Measurements from ENCODE around the gene RASA3. TPM values are rescaled to one million over a fixed set of nuclear protein-coding genes. Genes with fewer than 3 reads are reported as not detected.
"Not testable (repeated sequence)": the region's sequence is repeated elsewhere in the genome, so short reads cannot be mapped to it uniquely, and the experiment has no call there.

RASA3 gene
- total RNA-seq, 2 experiments from 2014 or later, result 3.6 to 17.9 TPM

GRCh38 chr13:114099191-114099590 is 33.2 kb downstream of the RASA3 start:
- H3K9me2 ChIP-seq (ENCODE audit: insufficient read depth, low read length), result no peaks in the 10 kb centered on the region
- CTCF ChIA-PET (ENCODE audit: unreplicated experiment), result interaction anchor here (1.0 kb wide), 1 partner anchor 56 kb away, joined by 3 read pairs; no protein-coding TSS in a partner anchor
- BruUV-seq (replicated peaks), result no TSS peak
- H3K36me3 ChIP-seq (ENCODE audit: insufficient read depth, low read length), result no peaks in the 10 kb centered on the region
- no peak for DNase-seq (ENCODE audit: low spot score)
- H3K79me2 ChIP-seq (ENCODE audit: insufficient read depth, low read depth, low read length), result no peaks in the 10 kb centered on the region
- TF ChIP-seq, protein P1, sequence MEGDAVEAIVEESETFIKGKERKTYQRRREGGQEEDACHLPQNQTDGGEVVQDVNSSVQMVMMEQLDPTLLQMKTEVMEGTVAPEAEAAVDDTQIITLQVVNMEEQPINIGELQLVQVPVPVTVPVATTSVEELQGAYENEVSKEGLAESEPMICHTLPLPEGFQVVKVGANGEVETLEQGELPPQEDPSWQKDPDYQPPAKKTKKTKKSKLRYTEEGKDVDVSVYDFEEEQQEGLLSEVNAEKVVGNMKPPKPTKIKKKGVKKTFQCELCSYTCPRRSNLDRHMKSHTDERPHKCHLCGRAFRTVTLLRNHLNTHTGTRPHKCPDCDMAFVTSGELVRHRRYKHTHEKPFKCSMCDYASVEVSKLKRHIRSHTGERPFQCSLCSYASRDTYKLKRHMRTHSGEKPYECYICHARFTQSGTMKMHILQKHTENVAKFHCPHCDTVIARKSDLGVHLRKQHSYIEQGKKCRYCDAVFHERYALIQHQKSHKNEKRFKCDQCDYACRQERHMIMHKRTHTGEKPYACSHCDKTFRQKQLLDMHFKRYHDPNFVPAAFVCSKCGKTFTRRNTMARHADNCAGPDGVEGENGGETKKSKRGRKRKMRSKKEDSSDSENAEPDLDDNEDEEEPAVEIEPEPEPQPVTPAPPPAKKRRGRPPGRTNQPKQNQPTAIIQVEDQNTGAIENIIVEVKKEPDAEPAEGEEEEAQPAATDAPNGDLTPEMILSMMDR (conservative IDR thresholded peaks at IDR 0.05; ENCODE audit: low read length), result no peak
- no peak for TF ChIP-seq EZH2phosphoT487 (IDR thresholded peaks at IDR 0.05; ENCODE audit: borderline replicate concordance, low read depth, low read length)
- no peaks in the 10 kb centered on the region for H3K9me3 ChIP-seq (ENCODE audit: low read length)
- no peak overlapping the region for H2AFZ ChIP-seq (ENCODE audit: low read length)
- peaks cover 9% of the 10 kb centered on the region for H3K4me1 ChIP-seq (ENCODE audit: insufficient read depth, low read length, poor library complexity, severe bottlenecking)
- POLR2A ChIA-PET, result no interaction called here
- no peaks in the 10 kb centered on the region for H4K20me1 ChIP-seq (ENCODE audit: insufficient read depth, low read length)
- intact Hi-C loops (cut with micrococcal nuclease; ENCODE audit: unreplicated experiment), result no loop called here
- H3K27ac ChIP-seq (ENCODE audit: low read depth, low read length, poor library complexity, severe bottlenecking), result no peak overlapping the region
- H3K4me2 ChIP-seq (ENCODE audit: low read length), result no peak overlapping the region
- no peak overlapping the region for H3K4me3 ChIP-seq (ENCODE audit: low read depth, low read length, poor library complexity, severe bottlenecking)

DNA sequence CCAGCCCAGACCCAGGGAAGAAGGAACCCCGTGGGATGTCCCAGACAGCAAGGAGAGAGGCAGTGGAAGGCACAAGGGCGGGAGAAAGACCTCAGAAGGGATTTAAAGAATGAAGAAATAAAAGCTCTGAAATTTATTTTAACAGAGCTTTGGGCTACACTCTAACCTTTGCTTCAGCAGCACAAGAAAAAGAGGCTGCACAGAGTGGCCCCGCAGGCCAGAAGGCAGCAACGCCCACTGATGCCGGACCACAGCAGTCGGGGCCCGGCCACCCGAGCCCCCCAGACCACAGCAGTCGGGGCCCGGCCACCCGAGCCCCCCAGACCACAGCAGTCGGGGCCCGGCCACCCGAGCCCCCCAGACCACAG is 33.8 kb downstream of the RASA3 start:
- H3K4me2 ChIP-seq (ENCODE audit: low read length); H3K9me3 ChIP-seq (ENCODE audit: low read length); POLR2A ChIA-PET; H2AFZ ChIP-seq (ENCODE audit: low read length); intact Hi-C loops (cut with micrococcal nuclease; ENCODE audit: unreplicated experiment); H3K4me3 ChIP-seq (ENCODE audit: low read depth, low read length, poor library complexity, severe bottlenecking); H3K9me2 ChIP-seq (ENCODE audit: insufficient read depth, low read length); H3K27ac ChIP-seq (ENCODE audit: low read depth, low read length, poor library complexity, severe bottlenecking); H3K79me2 ChIP-seq (ENCODE audit: insufficient read depth, low read depth, low read length); H4K20me1 ChIP-seq (ENCODE audit: insufficient read depth, low read length); BruUV-seq (replicated peaks); H3K36me3 ChIP-seq (ENCODE audit: insufficient read depth, low read length); DNase-seq (ENCODE audit: low spot score); H3K4me1 ChIP-seq (ENCODE audit: insufficient read depth, low read length, poor library complexity, severe bottlenecking): not testable (repeated sequence)
- CTCF ChIA-PET (ENCODE audit: unreplicated experiment), result interaction anchor here (1.0 kb wide), 1 partner anchor 55 kb away, joined by 3 read pairs; no protein-coding TSS in a partner anchor

- no TSS peak for BruUV-seq (replicated peaks)
- no peak overlapping the region for H2AFZ ChIP-seq (ENCODE audit: low read length)
- H3K36me3 ChIP-seq (ENCODE audit: insufficient read depth, low read length), result no peaks in the 10 kb centered on the region
- H3K79me2 ChIP-seq (ENCODE audit: insufficient read depth, low read depth, low read length), result no peaks in the 10 kb centered on the region
- H3K9me3 ChIP-seq (ENCODE audit: low read length), result no peaks in the 10 kb centered on the region
- no peak overlapping the region for H3K4me2 ChIP-seq (ENCODE audit: low read length)
- POLR2A ChIA-PET, result no interaction called here
- TF ChIP-seq, protein P1 (conservative IDR thresholded peaks at IDR 0.05; ENCODE audit: low read length), result no peak
- TF ChIP-seq EZH2phosphoT487 (IDR thresholded peaks at IDR 0.05; ENCODE audit: borderline replicate concordance, low read depth, low read length), result no peak
- no peaks in the 10 kb centered on the region for H4K20me1 ChIP-seq (ENCODE audit: insufficient read depth, low read length)
- peaks cover 9% of the 10 kb centered on the region for H3K4me1 ChIP-seq (ENCODE audit: insufficient read depth, low read length, poor library complexity, severe bottlenecking)
- H3K9me2 ChIP-seq (ENCODE audit: insufficient read depth, low read length), result no peaks in the 10 kb centered on the region
- H3K4me3 ChIP-seq (ENCODE audit: low read depth, low read length, poor library complexity, severe bottlenecking), result no peak overlapping the region
- DNase-seq (ENCODE audit: low spot score), result no peak
- H3K27ac ChIP-seq (ENCODE audit: low read depth, low read length, poor library complexity, severe bottlenecking), result no peak overlapping the region
- intact Hi-C loops (cut with micrococcal nuclease; ENCODE audit: unreplicated experiment), result no loop called here
- CTCF ChIA-PET (ENCODE audit: unreplicated experiment), result interaction anchor here (1.0 kb wide), 1 partner anchor 55 kb away, joined by 3 read pairs; no protein-coding TSS in a partner anchor
Measured at GRCh38 chr13:114097893-114098688, 34.3 kb downstream of the RASA3 start.
